ENCODE data around the gene NFILZ.

DNA sequence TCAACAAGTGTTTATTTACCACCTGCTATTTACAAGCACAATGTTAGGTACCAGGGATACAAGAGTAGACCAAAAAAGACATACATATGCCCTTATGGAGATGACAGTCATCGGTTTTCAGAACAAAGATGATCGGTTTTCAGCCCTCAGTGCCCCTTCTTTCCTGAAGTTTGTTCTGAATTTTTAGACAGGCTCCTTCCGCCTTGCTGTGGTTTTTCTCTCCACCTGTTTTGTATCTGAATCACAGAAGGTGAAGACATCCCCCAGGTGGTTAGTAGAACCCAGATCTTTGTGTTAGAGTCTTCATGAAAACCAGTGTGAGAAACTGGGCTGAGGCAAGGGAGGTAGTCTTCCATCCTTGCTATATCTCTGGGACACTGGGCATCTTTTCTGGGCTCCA lies 44.6 kb downstream of the NFILZ start:
- TF ChIP-seq POLR2A (IDR thresholded peaks at IDR 0.05) (no peak), CTCF (IDR thresholded peaks at IDR 0.05) (no peak), EP300 (IDR thresholded peaks at IDR 0.05) (no peak)
